Fibroblast of skin of right biceps (primary cell): Measurements from ENCODE around the gene SARS2.
"Not testable (repeated sequence)": the region's sequence is repeated elsewhere in the genome, so short reads cannot be mapped to it uniquely, and the experiment has no call there.

Experiments
- DNase-seq: peaks from one replicate; pipeline ENCODE4 v3.0.0-alpha.2; 2013

Gene SARS2, protein sequence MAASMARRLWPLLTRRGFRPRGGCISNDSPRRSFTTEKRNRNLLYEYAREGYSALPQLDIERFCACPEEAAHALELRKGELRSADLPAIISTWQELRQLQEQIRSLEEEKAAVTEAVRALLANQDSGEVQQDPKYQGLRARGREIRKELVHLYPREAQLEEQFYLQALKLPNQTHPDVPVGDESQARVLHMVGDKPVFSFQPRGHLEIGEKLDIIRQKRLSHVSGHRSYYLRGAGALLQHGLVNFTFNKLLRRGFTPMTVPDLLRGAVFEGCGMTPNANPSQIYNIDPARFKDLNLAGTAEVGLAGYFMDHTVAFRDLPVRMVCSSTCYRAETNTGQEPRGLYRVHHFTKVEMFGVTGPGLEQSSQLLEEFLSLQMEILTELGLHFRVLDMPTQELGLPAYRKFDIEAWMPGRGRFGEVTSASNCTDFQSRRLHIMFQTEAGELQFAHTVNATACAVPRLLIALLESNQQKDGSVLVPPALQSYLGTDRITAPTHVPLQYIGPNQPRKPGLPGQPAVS

DNA sequence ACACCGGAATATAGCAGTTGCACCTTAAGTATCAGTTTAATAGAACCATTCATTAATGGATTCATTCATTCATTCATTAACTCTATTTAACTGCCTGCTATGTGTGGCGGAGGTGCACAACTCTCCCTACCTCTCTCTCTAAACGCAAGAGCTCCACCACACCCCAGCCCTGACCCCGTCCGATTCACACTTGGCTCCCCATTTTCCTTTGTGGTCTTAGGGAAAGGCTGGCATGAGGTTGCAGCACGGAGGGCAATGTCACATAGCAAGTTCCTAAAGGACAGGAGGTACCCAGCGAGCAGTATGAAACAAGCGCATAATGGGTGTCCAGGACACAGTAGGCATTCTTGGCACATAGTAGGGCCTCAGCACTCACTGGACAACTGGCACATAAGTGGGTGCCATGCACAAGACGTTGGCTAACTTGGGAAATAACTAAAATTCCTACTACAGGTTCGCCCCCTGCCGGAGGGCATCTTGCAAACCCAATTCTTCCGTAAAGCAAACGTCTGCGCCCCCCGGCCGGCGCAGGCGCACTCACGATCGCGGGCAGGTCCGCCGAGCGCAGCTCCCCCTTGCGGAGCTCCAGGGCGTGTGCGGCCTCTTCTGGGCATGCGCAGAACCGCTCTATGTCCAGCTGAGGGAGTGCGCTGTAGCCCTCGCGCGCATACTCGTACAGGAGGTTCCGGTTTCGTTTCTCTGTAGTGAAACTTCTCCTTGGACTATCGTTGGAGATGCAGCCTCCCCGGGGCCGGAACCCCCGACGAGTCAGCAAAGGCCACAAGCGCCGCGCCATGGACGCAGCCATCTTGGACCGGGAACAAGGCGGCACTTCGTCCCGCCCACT, at the start of gene SARS2:
Gene SARS2, minus strand, starts transcription at position 835 of the 847 bp plus-strand sequence. Its CDS starts 27 bp downstream, at position 808.
- DNase-seq = peak; percentile 91

DNA sequence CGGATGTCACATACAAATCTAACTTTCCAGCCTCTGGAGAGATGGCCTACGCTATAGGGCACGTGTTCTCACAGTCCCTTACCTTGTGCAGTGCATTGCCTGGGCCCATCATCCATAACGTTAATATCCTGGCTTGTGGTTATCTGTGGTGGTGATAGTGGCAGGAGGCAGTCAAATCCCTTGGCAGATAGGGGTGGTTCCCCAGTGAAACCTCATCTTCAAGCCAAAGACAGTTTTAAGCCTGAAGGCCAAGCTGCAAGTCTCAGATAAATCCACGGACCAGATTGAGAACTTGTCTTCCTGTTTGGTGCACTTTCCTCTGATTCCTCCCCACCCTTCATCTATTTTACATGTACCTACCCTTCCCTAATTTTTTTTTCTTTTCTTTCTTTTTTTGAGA, 49.2 kb upstream of the SARS2 start:
- DNase-seq = no peak

DNA sequence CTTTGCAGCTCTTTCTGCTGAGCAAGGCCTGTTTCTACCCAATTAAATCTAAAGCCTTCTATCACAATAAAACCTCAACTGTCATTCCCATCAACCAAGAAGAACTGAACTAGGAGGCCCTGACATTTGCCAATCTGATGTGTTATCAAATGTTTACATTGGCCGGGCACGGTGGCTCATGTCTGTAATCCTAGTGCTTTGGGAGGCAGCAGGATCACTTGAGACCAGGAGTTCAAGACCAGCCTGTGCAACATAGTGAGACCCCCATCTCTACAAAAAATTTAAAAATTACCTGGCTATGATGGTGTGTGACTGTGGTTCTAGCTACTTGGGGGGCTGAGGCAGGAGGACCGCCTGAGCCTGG, 47.7 kb upstream of the SARS2 start:
- DNase-seq = no peak

DNA sequence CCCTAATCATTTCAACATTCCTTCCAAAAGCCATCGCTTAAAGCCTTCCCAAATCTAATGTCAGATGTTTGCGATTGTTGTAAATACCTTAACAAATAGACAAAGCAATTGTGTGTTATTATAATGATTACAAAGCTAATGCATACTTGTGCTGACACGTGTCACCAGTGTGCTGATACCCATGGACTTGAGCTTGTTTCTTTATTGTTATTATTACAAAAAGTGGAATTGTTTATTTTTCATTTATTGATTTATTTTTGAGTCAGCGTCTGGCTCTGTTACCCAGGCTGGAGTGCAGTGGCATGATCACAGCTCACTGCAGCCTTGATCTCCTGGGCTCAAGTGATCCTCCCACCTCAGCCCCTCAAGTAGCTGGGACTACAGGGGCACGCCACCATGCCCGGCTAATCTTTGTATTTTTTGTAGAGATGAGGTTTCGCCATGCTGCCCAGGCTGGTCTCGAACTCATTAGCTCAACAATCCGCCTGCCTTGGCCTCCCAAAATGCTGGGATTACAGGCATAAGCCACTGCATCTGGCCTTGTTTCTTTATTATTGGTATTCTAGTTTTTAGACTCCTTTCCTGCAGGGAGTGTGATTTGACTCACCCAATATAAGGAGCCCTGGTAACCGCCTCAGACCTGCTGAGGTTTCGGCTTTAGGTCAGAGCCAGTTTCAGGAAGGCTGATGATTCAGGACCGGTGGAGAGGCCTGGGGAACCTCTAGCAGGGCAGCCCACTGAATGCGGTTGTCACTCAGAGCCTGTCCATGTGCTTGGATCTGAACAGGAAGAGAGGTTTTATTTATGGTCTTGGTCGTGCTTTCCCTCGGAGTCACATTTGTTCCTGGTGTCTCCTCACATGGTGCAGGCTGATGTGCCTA, 47.1 kb upstream of the SARS2 start:
- peak; percentile 64 for DNase-seq

DNA sequence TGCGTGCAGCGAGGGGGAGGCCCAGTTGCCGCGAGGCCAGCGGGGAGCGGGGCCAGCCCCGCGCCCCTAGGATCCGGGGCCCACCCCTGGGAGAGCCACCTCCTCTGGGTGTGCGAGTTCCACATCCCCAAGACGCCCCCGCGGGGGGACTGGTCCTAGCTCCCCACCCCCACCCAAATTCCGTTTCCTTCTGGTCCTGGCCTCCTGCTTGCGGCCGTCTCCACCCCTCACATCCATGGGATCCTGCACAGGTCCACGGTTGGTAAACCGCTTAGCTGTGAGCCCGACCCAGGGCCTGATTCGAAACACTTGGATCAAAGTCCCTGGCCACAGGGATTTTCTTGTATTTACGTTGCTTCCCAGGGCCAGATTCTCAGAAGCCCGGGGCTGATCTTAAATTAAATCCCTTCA, 45.3 kb upstream of the SARS2 start:
- DNase-seq = no peak

DNA sequence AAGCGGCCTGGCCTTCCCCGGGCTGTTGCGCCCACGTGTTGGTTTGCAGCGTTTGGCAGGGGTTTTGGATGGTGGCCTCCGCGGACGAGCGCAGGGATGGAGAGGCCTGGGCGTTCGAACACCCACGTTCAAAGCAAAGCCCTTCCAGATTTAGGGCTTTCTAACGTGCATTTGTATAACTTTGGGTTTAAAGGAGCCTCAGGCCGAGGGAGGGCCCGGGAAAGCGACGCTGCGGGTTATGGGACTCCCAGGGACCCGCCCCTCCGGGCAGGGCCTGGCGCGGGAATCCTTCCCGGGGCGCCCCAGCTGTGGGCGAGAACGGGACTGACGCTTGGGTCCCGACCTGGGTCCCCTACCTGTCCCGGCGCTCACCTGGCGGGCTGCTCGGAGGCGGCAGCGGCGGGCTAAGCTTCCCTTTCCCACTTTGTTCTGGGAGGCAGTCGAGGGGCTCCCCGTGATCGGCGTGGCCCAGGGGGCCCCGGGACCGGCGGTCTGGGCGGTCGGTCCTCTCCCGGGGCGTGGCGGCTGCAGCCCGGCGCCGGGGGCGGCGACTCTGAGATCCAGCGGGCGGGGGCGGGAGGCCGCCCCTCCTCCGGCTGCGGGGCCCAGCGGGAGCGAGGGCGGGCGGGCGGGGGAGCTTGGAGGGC, 44.8 kb upstream of the SARS2 start, which contains the start of gene FBXO17:
Gene FBXO17, minus strand, starts transcription at position 529 of the 647 bp plus-strand sequence. CDS start 25,423 bp downstream, outside the sequence.
- DNase-seq = peak; percentile 76

DNA sequence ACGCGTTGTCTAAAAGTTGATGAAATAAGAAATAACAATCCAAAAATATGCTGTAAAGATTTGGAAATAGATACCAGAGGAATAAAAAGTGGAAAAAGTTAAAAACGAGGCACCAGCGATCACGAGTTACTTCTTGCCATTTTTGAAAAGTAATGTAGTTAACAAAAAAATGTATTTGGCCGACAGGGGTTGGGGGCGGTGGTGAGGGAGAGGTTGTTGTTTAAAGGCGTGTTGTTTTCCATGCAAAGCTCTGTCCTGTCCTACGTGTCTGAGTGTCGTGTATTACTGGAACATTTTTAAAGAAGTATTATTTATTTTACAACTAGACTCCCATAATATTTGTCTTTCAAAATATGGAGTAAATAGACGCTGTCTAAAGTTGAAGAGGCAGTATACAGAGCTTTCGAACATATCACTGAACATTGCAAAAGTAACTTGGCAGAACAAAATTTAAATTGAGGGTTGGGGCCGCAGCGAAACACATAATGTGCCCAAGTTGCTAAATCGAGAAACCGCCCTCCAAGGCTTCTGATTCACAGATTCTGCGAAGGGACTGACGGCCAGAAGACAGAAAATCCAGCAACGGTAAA, 44.2 kb upstream of the SARS2 start:
- peak; percentile 19 for DNase-seq

DNA sequence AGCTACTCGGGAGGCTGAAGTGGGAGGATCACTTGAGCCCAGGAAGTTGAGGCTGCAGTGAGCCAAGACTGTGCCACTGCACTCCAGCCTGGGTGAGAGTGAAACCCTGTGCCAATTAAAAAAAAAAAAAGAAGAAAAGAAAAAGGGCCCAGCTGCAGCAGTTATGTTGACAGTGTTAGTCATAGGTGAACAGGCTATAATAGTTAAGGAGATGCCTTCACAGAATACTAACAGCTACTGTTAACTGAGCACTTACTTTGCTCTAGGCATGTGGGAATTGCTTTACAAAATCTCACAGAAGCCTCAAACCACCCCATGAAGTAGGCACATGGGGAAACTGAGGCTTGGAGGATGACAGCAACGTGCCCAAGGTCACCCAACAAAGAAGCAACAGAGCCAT, 41.1 kb upstream of the SARS2 start:
- no peak for DNase-seq

DNA sequence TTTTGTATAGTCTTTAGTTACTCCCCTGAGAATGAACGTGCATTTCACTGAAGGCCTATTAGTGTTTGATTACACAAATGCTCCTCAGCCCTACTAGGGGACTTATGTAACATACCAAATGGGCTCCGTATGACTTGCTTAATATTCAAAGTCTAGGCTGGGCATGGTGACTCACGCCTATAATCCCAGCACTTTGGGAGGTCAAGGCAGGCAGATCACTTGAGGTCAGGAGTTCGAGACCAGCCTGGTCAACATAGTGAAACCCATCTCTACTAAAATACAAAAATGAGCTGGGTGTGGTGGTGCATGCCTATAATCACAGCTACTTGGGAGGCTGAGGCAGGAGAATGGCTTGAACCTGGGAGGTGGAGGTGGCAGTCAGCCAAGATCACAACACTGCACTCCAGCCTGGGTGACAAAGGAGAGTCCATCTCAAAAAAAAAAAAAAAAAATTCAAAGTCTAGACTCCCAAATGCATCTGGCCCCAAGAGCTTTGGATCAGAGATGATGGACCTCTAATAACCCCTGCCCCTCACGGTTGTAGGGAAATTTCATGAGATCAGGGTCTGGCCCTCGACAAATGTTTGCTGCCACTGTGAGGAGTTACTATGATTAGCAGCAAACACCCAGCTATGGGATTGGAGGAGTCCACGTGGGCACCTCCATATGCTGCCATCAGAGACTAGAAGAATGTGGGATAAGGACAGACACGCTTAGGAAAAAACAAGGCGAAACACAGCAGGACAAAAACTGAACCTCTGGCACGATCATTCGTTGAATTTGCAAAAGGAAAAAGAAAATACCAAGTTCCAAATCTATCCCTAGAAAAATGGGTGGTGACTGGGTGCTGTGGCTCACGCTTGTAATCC, 40.3 kb upstream of the SARS2 start:
- DNase-seq = peak; percentile 28

DNA sequence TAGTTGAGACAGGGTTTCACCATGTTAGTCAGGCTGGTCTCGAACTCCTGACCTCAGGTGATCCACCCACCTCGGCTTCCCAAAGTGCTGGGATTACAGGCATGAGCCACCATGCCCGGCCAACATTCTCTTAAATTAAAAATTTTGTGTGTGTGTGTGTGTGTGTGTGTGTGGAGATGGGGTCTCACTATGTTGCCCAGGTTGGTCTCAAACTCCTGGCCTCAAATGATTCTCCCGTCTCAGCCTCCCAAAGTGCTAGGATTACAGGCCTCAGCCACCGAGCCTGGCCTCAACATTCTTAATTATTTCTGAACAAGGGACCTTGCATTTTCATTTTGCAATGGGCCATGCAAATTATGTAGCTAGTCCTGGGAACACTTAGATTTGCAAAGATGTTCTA, 35.6 kb upstream of the SARS2 start:
- not testable (repeated sequence) for DNase-seq

DNA sequence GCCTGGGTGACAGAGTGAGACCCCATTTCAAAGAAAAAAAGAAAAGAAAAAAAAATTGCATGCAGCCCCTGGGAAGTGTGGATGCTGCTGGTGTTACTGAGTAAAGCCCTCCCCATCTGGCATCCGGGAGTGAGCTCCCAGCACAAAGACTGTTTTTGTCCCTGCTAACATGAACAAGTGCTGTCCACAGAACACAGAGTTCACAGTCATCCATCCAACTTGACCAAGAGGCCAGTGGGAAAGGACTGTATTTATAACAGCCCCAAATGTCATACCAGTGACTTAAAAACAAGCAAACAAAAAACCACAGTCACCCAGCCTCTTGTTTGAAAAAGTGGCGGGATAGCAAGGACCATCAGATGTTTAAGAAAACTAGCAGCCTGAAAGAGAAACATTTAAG, 34.2 kb upstream of the SARS2 start:
- DNase-seq = no peak

DNA sequence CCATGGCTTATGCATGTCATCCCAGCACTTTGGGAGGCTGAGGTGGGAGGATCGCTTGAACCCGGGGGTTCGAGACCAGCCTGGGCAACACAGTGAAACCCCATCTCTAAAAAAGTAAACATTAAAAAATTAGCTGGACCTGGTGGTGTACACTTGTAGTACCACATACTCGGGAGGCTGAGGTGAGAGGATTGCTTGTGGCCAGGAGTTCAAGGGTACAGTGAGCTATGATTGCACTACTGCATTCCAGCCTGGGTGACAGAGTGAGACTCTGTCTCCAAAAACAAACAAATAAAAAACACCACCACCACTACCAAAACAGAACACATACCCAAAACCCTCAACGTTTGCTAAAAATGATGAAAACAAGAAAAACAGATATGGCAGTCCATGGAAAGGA, 29.1 kb upstream of the SARS2 start:
- DNase-seq = no peak

DNA sequence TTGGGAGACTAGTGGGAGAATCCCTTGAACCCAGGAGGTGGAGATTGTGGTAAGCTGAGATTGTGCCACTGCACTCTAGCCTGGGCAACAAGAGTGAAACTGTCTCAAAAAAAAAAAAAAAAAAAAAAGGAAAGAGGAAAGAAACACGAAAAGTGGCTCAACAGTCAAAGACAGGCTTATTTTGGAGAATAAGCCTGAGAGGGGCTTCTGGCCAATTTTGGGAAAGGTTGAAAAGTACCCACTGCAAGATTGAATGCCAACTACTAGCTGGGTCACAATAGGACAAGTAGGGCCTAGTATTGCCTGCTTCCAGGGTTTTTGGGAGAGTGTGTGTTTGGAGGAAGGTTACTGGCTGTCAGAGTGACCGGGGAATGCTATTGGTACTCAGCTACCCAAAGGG, 27.7 kb upstream of the SARS2 start:
- no peak for DNase-seq

DNA sequence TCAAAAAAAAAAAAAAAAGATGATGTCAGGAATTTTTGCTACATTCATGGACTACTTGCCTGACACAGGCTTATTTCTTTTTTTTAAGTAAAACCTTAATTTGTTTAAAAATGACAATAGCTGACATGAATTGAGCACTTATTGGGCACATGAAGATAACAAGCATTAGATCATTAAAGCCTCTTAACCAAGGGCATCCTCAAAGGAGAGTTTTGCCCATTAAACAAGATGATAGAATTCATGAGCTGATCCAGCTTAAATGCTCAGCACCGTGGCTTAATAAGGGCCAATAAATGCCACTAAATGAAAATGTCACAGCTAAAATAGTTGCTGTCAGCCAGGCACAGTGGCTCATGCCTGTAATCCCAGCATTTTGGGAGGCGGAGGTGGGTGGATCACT, 25.7 kb upstream of the SARS2 start:
- no peak for DNase-seq

DNA sequence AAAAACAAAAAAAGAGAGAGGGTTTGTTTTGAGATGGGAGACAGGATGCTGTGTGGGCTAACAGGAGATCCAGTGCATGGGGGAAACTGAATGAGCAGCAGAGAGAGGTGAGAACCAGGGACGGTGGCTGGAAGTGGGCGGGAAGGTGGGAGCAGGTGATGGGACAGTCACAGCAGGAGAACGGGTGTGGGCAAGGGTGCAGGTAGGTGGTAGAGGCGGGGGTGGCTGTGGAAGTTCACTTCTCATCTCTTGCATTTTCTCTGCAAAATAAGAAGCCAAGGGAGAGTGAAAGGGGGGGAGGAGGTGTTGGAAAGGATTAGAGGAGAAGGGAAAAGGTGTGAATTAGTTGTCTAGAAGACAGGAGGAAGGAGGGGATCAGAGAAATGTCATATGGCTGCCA, 23.1 kb upstream of the SARS2 start:
- no peak for DNase-seq

DNA sequence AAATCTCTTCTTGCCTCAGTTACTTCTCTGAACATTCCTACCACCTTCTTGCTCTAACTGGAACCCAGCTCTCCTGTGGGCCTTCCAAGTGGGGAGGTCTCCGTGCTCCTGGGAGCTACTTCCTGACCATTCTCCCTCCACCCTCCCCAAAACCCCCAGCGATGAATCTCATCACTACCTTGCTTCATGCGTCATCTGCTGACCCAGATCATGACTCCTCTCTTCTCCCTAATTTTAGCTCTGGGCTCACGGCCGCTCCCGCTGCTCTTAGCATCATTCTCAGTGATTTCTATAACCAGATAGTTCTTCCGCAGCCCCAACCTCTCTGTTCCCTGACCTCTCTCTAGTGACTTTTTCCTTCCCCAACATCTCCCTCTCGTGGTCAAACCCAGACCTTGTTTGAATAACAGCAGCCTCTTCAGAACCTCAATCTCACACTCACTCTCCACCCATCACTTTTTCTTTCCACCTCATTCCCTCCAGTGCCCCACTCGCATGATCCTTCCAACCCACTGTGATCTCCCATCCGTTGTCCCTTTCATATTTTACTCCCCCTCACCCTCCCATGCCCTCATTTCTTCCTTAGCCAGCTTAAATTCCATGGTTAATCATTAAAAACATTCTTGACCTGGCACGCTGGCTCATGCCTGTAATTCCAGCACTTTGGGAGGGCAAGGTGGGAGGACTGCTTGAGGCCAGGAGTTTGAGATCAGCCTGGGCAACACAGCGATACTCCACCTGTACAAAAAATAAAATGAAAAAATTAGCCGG, 22.0 kb upstream of the SARS2 start:
- no peak for DNase-seq

DNA sequence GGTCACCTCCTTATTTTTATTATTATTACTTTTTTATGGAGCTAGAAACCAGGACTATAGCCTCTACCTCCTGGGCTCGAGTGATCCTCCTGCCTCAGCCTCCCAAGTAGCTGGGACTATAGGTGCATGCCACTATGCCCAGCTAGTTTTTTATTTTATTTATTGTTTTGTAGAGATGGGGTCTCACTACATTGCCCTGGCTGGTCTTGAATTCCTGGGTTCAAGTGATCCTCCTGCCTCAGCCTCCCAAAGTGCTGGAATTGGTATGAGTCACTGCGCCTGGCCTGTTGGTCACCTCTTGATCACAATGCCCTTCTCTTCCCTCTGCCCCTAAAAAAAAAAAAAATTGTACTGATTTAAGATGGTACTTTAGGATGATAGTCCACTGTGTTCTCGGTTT, 20.6 kb upstream of the SARS2 start:
- DNase-seq = no peak

DNA sequence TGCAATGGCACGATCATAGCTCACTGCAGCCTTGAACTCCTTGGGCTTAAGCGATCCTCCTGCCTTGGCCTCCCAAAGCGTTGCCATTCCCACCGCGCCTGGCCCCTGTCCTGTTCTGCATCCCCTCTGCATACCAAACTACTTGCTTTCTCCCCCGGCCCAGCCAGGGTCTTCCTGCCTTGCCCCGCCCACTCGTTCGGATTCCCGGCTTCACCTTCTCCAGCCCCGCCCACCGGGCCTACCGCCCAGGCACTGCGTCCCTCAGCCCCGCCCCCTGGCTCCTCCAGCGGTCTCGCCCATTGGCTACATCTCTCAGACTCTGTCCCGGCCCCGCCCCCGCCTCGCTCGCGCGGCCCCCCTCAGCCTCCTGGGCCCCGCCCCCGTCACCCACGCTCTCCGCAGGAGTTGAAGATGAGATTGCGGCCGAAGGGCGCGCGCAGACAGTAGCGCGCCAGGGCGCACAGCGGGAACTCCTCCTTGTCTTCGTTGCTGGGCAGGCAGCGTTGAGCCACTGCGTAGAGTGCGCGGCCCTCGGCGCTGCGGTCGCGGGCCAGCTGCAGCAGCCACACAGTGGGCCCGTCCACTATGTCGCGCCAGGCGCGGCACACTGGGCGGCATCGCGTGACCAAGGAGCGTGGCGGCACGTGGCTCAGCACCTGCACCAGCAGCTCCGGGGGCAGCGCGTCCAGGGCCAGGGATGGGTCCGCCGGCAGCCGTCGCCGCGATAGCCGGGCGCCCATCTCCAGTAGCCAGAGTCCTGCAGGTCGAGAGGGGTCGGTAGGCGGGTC, 19.2 kb upstream of the SARS2 start:
- DNase-seq = peak; percentile 85
